Mesendoderm (in vitro differentiated cells): ENCODE results near the gene SQOR.

Source experiments
- DNase-seq: peaks from one replicate; pipeline ENCODE4 v3.0.0; 2013
- H2AK5ac ChIP-seq: 2 replicates; pipeline ENCODE4 v1.6.1; 2013; ENCODE audit warnings: low read length, inconsistent platforms
- H2BK120ac ChIP-seq: 2 replicates; pipeline ENCODE4 v1.6.1; 2013; ENCODE audit warnings: low read depth, mild to moderate bottlenecking, low read length, moderate library complexity, mixed read lengths
- H2BK15ac ChIP-seq: replicated peaks from 2 replicates; pipeline ENCODE4 v1.6.1; 2013; ENCODE audit warnings: low read depth, mild to moderate bottlenecking, moderate library complexity
- H2BK5ac ChIP-seq: 2 replicates; pipeline ENCODE4 v1.6.1; 2013; ENCODE audit warnings: low read length, inconsistent platforms
- H3K18ac ChIP-seq: 2 replicates; pipeline ENCODE4 v1.6.1; 2013; ENCODE audit warnings: mild to moderate bottlenecking, low read length, mixed read lengths
- H3K23ac ChIP-seq: one replicate; pipeline ENCODE4 v1.6.1; 2013; ENCODE audit warnings: low read length
- H3K27ac ChIP-seq: 2 replicates; pipeline ENCODE4 v1.5.1; 2013; ENCODE audit warnings: low read depth, mild to moderate bottlenecking, inconsistent platforms, low read length, moderate library complexity
- H3K27me3 ChIP-seq: 2 replicates; pipeline ENCODE4 v1.6.1; 2013; ENCODE audit warnings: low read length, control low read depth, mild to moderate bottlenecking, inconsistent platforms; ENCODE audit not compliant: insufficient read depth, poor library complexity
- H3K36me3 ChIP-seq: 2 replicates; pipeline ENCODE4 v1.6.1; 2013; ENCODE audit warnings: low read length, inconsistent platforms; ENCODE audit not compliant: control insufficient read depth, insufficient read depth
- H3K4ac ChIP-seq: one replicate; pipeline ENCODE4 v1.6.1; 2013; ENCODE audit warnings: low read depth, mild to moderate bottlenecking, low read length, moderate library complexity
- H3K4me1 ChIP-seq: 2 replicates; pipeline ENCODE4 v1.6.1; 2013; ENCODE audit warnings: low read depth, low read length, inconsistent platforms; ENCODE audit not compliant: control insufficient read depth
- H3K4me2 ChIP-seq: 2 replicates; pipeline ENCODE4 v1.6.1; 2013; ENCODE audit warnings: low read length
- H3K4me3 ChIP-seq: 2 replicates; pipeline ENCODE4 v1.5.1; 2013; ENCODE audit warnings: mild to moderate bottlenecking, low read length
- H3K56ac ChIP-seq: one replicate; pipeline ENCODE4 v1.6.1; 2013; ENCODE audit warnings: low read length
- H3K79me1 ChIP-seq: 2 replicates; pipeline ENCODE4 v1.6.1; 2013; ENCODE audit warnings: low read length, inconsistent platforms
- H3K79me2 ChIP-seq: 2 replicates; pipeline ENCODE4 v1.6.1; 2013; ENCODE audit warnings: mild to moderate bottlenecking, low read length; ENCODE audit not compliant: control insufficient read depth, insufficient read depth
- H3K9ac ChIP-seq: 2 replicates; pipeline ENCODE4 v1.6.1; 2013; ENCODE audit warnings: low read length, inconsistent platforms
- H4K5ac ChIP-seq: one replicate; pipeline ENCODE4 v1.6.1; 2013; ENCODE audit warnings: low read length
- H4K8ac ChIP-seq: one replicate; pipeline ENCODE4 v1.6.1; 2013; ENCODE audit warnings: low read depth, mild to moderate bottlenecking, control low read depth, low read length, moderate library complexity
- WGBS: extraction: QIAGEN DNeasy Blood & Tissue Kit; methylation state at CpG from one replicate; pipeline ENCODE4 v1.1.7; 2013; ENCODE audit warnings: low lambda C conversion rate, missing lambda C conversion rate; ENCODE audit not compliant: insufficient coverage; ENCODE audit errors: extremely low coverage; 5-methylcytosine and 5-hydroxymethylcytosine counted together

SQOR gene

GRCh38 chr15:45720183-45720582, 85.4 kb downstream of the SQOR start:
- no peaks in the 10 kb centered on the region for H3K27me3 ChIP-seq
- no peaks in the 10 kb centered on the region for H3K79me1 ChIP-seq
- no peak overlapping the region for H4K5ac ChIP-seq
- H2BK120ac ChIP-seq: no peak overlapping the region
- H3K4me2 ChIP-seq: no peak overlapping the region
- no peak for DNase-seq
- H2BK5ac ChIP-seq: no peak overlapping the region
- H3K27ac ChIP-seq: no peak overlapping the region
- peaks cover 2% of the 10 kb centered on the region for H3K4me1 ChIP-seq
- H2BK15ac ChIP-seq: no peak overlapping the region
- no peak overlapping the region for H4K8ac ChIP-seq
- no peak overlapping the region for H3K56ac ChIP-seq
- no peak overlapping the region for H3K9ac ChIP-seq
- no peak overlapping the region for H3K4me3 ChIP-seq
- H3K23ac ChIP-seq: no peak overlapping the region
- no peak overlapping the region for H3K18ac ChIP-seq
- H3K79me2 ChIP-seq: no peaks in the 10 kb centered on the region
- H3K4ac ChIP-seq: no peak overlapping the region
- H2AK5ac ChIP-seq: no peak overlapping the region
- H3K36me3 ChIP-seq: no peaks in the 10 kb centered on the region

- Histone ChIP-seq H3K79me2 (no peaks in the 10 kb centered on the region), H3K9ac (no peak overlapping the region), H3K4me3 (no peak overlapping the region), H3K4ac (no peak overlapping the region), H2AK5ac (no peak overlapping the region), H3K27me3 (no peaks in the 10 kb centered on the region), H4K5ac (no peak overlapping the region), H3K23ac (no peak overlapping the region), H2BK15ac (no peak overlapping the region), H2BK5ac (no peak overlapping the region), H3K18ac (no peak overlapping the region), H4K8ac (no peak overlapping the region), H3K36me3 (no peaks in the 10 kb centered on the region), H3K79me1 (no peaks in the 10 kb centered on the region), H2BK120ac (no peak overlapping the region), H3K27ac (no peak overlapping the region), H3K4me1 (no peaks in the 10 kb centered on the region), H3K4me2 (no peak overlapping the region), H3K56ac (no peak overlapping the region)
- DNase-seq: peak; percentile 55
- WGBS: no CpG with 5 or more reads among the region's 3 CpGs
Observed at GRCh38 chr15:45728641-45729040, 93.8 kb downstream of the SQOR start.

- Histone ChIP-seq H3K4ac (no peak overlapping the region), H3K36me3 (no peaks in the 10 kb centered on the region), H3K23ac (no peak overlapping the region), H3K27ac (no peak overlapping the region), H3K79me1 (no peaks in the 10 kb centered on the region), H3K79me2 (no peaks in the 10 kb centered on the region), H2AK5ac (no peak overlapping the region), H3K18ac (no peak overlapping the region), H3K27me3 (no peaks in the 10 kb centered on the region), H2BK15ac (no peak overlapping the region), H4K5ac (no peak overlapping the region), H3K4me3 (no peak overlapping the region), H2BK5ac (no peak overlapping the region), H3K4me1 (peaks cover 2% of the 10 kb centered on the region), H3K56ac (no peak overlapping the region), H3K9ac (no peak overlapping the region), H2BK120ac (no peak overlapping the region), H4K8ac (no peak overlapping the region), H3K4me2 (no peak overlapping the region)
- WGBS: no CpG with 5 or more reads among the region's 7 CpGs
- peak; percentile 65 for DNase-seq
Observed at GRCh38 chr15:45729141-45729540, 94.3 kb downstream of the SQOR start.

- H2BK120ac ChIP-seq: no peak overlapping the region
- no peak overlapping the region for H4K8ac ChIP-seq
- no peak overlapping the region for H2AK5ac ChIP-seq
- peaks cover 2% of the 10 kb centered on the region for H3K4me1 ChIP-seq
- no peak overlapping the region for H3K23ac ChIP-seq
- H3K79me2 ChIP-seq: no peaks in the 10 kb centered on the region
- DNase-seq: no peak
- H3K27ac ChIP-seq: no peak overlapping the region
- no peaks in the 10 kb centered on the region for H3K79me1 ChIP-seq
- H3K4me2 ChIP-seq: no peak overlapping the region
- H3K9ac ChIP-seq: no peak overlapping the region
- H2BK5ac ChIP-seq: no peak overlapping the region
- no peak overlapping the region for H3K18ac ChIP-seq
- no peak overlapping the region for H3K4ac ChIP-seq
- no peak overlapping the region for H3K4me3 ChIP-seq
- H4K5ac ChIP-seq: no peak overlapping the region
- H3K56ac ChIP-seq: no peak overlapping the region
- H2BK15ac ChIP-seq: no peak overlapping the region
- H3K27me3 ChIP-seq: no peaks in the 10 kb centered on the region
- no CpG with 5 or more reads among the region's 1 CpG for WGBS
- no peaks in the 10 kb centered on the region for H3K36me3 ChIP-seq
Observed at GRCh38 chr15:45731343-45731742, 96.5 kb downstream of the SQOR start.

- no peak overlapping the region for H3K4me3 ChIP-seq
- H3K56ac ChIP-seq: no peak overlapping the region
- no peak overlapping the region for H2BK15ac ChIP-seq
- no peak overlapping the region for H2BK120ac ChIP-seq
- no peak for DNase-seq
- peaks cover 2% of the 10 kb centered on the region for H3K4me1 ChIP-seq
- no peaks in the 10 kb centered on the region for H3K79me1 ChIP-seq
- H3K36me3 ChIP-seq: no peaks in the 10 kb centered on the region
- no peak overlapping the region for H2BK5ac ChIP-seq
- no peak overlapping the region for H3K18ac ChIP-seq
- H3K9ac ChIP-seq: no peak overlapping the region
- WGBS: no CpG with 5 or more reads among the region's 2 CpGs
- no peak overlapping the region for H3K4ac ChIP-seq
- H3K4me2 ChIP-seq: no peak overlapping the region
- no peak overlapping the region for H2AK5ac ChIP-seq
- no peak overlapping the region for H4K8ac ChIP-seq
- no peak overlapping the region for H3K27ac ChIP-seq
- no peaks in the 10 kb centered on the region for H3K79me2 ChIP-seq
- H4K5ac ChIP-seq: no peak overlapping the region
- no peaks in the 10 kb centered on the region for H3K27me3 ChIP-seq
- no peak overlapping the region for H3K23ac ChIP-seq
Observed at GRCh38 chr15:45732662-45733061, 97.8 kb downstream of the SQOR start.

GRCh38 chr15:45734260-45734711, 99.5 kb downstream of the SQOR start:
- Histone ChIP-seq H3K4me3 (no peak overlapping the region), H4K5ac (no peak overlapping the region), H3K23ac (no peak overlapping the region), H3K4ac (no peak overlapping the region), H3K36me3 (no peaks in the 10 kb centered on the region), H4K8ac (no peak overlapping the region), H3K27me3 (no peaks in the 10 kb centered on the region), H2AK5ac (no peak overlapping the region), H3K56ac (no peak overlapping the region), H3K4me1 (peaks cover 2% of the 10 kb centered on the region), H3K18ac (no peak overlapping the region), H2BK120ac (no peak overlapping the region), H3K9ac (no peak overlapping the region), H3K79me2 (no peaks in the 10 kb centered on the region), H3K4me2 (no peak overlapping the region), H3K27ac (no peak overlapping the region), H2BK5ac (no peak overlapping the region), H3K79me1 (no peaks in the 10 kb centered on the region), H2BK15ac (no peak overlapping the region)
- DNase-seq: peak; percentile 81
- no CpG with 5 or more reads among the region's 5 CpGs for WGBS
